MCF 10A (cell line): ENCODE data around the gene MYH15. TPM values are rescaled to one million over a fixed set of nuclear protein-coding genes. Genes with fewer than 3 reads are reported as not detected.

ENCODE experiments used
- BruUV-seq: library from RNA; stranded (reverse); fragments of 400-500 nt; replicated peaks from 2 replicates; lab custom pipeline; 2021; lab: Mats Ljungman, UMichigan
- CTCF ChIA-PET: fragments of 300-600 bp; sonication (Branson Sonifier 250); formaldehyde crosslinking; extraction: SDS; loops from one replicate; lab custom pipeline; 2021; ENCODE audit warnings: antibody characterized with exemption, inconsistent platforms; lab: Yijun Ruan, JAX
- POLR2A ChIA-PET: fragments of 300-600, 350-650 bp; sonication (Branson Sonifier 250); formaldehyde crosslinking; extraction: SDS; loops from one replicate; lab custom pipeline; 2020; ENCODE audit warnings: antibody characterized with exemption, inconsistent platforms; lab: Yijun Ruan, JAX
- DNase-seq: peaks from one replicate; pipeline ENCODE4 v3.0.0-alpha.2; 2018; ENCODE audit not compliant: unreplicated experiment
- H3K27ac Mint-ChIP-seq: one replicate; pipeline ENCODE4 v1.8.0; 2022; ENCODE audit warnings: mild to moderate bottlenecking, low read depth, mixed read lengths; ENCODE audit not compliant: unreplicated experiment
- H3K27me3 Mint-ChIP-seq: one replicate; pipeline ENCODE4 v1.8.0; 2022; ENCODE audit warnings: mixed read lengths; ENCODE audit not compliant: insufficient read depth, unreplicated experiment
- H3K36me3 Mint-ChIP-seq: one replicate; pipeline ENCODE4 v1.8.0; 2022; ENCODE audit warnings: mild to moderate bottlenecking, moderate library complexity, mixed read lengths; ENCODE audit not compliant: insufficient read depth, unreplicated experiment
- H3K4me1 Mint-ChIP-seq: one replicate; pipeline ENCODE4 v1.8.0; 2022; ENCODE audit warnings: mixed read lengths; ENCODE audit not compliant: insufficient read depth, unreplicated experiment
- H3K4me3 Mint-ChIP-seq: one replicate; pipeline ENCODE4 v1.8.0; 2022; ENCODE audit warnings: mild to moderate bottlenecking, moderate library complexity, mixed read lengths; ENCODE audit not compliant: unreplicated experiment
- H3K9me3 Mint-ChIP-seq: one replicate; pipeline ENCODE4 v1.8.0; 2022; ENCODE audit warnings: mixed read lengths; ENCODE audit not compliant: unreplicated experiment
- intact Hi-C: fragments of 100-400 bp; cut with micrococcal nuclease; formaldehyde crosslinking; loops from 2 replicates; pipeline ENCODE4 v1.14.1; 2022
- total RNA-seq: library from RNA; stranded (reverse); gene quantifications from 2 replicates; pipeline ENCODE4 v1.2.3, GENCODE V29; 2022
- TF ChIP-seq, protein P1 (sequence below): fragments of 200-600 bp; IDR thresholded peaks from one replicate; pipeline ENCODE4 v1.8.0; 2022; ENCODE audit warnings: antibody characterized with exemption, mild to moderate bottlenecking; ENCODE audit not compliant: unreplicated experiment

The MYH15 gene
- total RNA-seq, 1 experiment from 2014 or later, result 0.19 TPM

DNA sequence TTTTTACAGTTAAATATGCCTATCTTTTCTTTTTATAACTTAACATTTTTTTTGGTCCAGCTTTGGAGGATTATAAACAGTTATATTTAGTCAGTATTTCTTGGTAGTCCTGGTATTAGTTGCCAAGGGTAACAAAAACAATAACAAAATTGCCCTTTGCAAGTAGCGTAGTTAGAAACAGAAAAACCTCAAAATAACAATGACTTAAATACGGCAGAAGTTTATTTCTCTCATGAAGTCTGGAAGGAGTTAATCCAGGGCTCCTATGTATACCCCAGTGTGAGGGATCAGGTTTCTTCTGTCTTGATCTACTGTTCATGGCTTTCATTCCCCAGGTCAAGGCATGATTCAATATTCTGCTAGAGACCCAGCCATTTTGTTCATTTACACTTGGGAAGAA is 14.1 kb upstream of the MYH15 start:
- CTCF ChIA-PET, result no interaction called here
- no peaks in the 10 kb centered on the region for H3K9me3 Mint-ChIP-seq
- POLR2A ChIA-PET, result no interaction called here
- no peak for DNase-seq
- BruUV-seq, result no TSS peak
- H3K27me3 Mint-ChIP-seq, result peaks cover 5% of the 10 kb centered on the region
- H3K4me1 Mint-ChIP-seq, result no peaks in the 10 kb centered on the region
- no peak overlapping the region for H3K4me3 Mint-ChIP-seq
- no peaks in the 10 kb centered on the region for H3K36me3 Mint-ChIP-seq
- intact Hi-C loops, result no loop called here
- no peak overlapping the region for H3K27ac Mint-ChIP-seq
- TF ChIP-seq, protein P1, sequence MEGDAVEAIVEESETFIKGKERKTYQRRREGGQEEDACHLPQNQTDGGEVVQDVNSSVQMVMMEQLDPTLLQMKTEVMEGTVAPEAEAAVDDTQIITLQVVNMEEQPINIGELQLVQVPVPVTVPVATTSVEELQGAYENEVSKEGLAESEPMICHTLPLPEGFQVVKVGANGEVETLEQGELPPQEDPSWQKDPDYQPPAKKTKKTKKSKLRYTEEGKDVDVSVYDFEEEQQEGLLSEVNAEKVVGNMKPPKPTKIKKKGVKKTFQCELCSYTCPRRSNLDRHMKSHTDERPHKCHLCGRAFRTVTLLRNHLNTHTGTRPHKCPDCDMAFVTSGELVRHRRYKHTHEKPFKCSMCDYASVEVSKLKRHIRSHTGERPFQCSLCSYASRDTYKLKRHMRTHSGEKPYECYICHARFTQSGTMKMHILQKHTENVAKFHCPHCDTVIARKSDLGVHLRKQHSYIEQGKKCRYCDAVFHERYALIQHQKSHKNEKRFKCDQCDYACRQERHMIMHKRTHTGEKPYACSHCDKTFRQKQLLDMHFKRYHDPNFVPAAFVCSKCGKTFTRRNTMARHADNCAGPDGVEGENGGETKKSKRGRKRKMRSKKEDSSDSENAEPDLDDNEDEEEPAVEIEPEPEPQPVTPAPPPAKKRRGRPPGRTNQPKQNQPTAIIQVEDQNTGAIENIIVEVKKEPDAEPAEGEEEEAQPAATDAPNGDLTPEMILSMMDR, result no peak

- DNase-seq, result peak; percentile 38
- CTCF ChIA-PET, result interaction anchor here (0.8 kb wide), 1 partner anchor 30 kb away, joined by 3 read pairs; no protein-coding TSS in a partner anchor
- H3K36me3 Mint-ChIP-seq, result no peaks in the 10 kb centered on the region
Measured at GRCh38 chr3:108518895-108519294, 8.5 kb upstream of the MYH15 start.

GRCh38 chr3:108516881-108517280 is 6.5 kb upstream of the MYH15 start:
- no peaks in the 10 kb centered on the region for H3K9me3 Mint-ChIP-seq
- H3K27ac Mint-ChIP-seq, result no peak overlapping the region
- POLR2A ChIA-PET, result no interaction called here
- H3K36me3 Mint-ChIP-seq, result no peaks in the 10 kb centered on the region
- BruUV-seq, result no TSS peak
- CTCF ChIA-PET, result interaction anchor here (1.0 kb wide), 1 partner anchor 27 kb away, joined by 3 read pairs; no protein-coding TSS in a partner anchor
- no peak for DNase-seq
- H3K4me3 Mint-ChIP-seq, result no peak overlapping the region
- TF ChIP-seq, protein P1, result no peak
- intact Hi-C loops, result no loop called here
- no peaks in the 10 kb centered on the region for H3K4me1 Mint-ChIP-seq
- H3K27me3 Mint-ChIP-seq, result no peaks in the 10 kb centered on the region

More at GRCh38 chr3:108518895-108519294, 8.5 kb upstream of the MYH15 start:
- Mint-ChIP-seq H3K27ac (no peak overlapping the region), H3K4me1 (no peaks in the 10 kb centered on the region), H3K4me3 (no peak overlapping the region), H3K27me3 (no peaks in the 10 kb centered on the region), H3K9me3 (no peaks in the 10 kb centered on the region)
- no TSS peak for BruUV-seq
- POLR2A ChIA-PET, result no interaction called here
- TF ChIP-seq, protein P1, result no peak
- intact Hi-C loops, result no loop called here

- Mint-ChIP-seq H3K9me3 (no peaks in the 10 kb centered on the region), H3K4me1 (no peaks in the 10 kb centered on the region), H3K27ac (no peak overlapping the region), H3K36me3 (no peaks in the 10 kb centered on the region), H3K27me3 (no peaks in the 10 kb centered on the region), H3K4me3 (no peak overlapping the region)
- no TSS peak for BruUV-seq
- peak; percentile 31 for DNase-seq
- ChIA-PET CTCF (no interaction called here), POLR2A (interaction anchor here (0.7 kb wide), 1 partner anchor 13 kb away, joined by 3 read pairs; no protein-coding TSS in a partner anchor)
- TF ChIP-seq, protein P1, result no peak
- intact Hi-C loops, result no loop called here
Measured at GRCh38 chr3:108513961-108514360, 3.6 kb upstream of the MYH15 start.
